ENCODE results near the gene LYPD3. TPM values are rescaled to one million over a fixed set of nuclear protein-coding genes. Genes with fewer than 3 reads are reported as not detected.

Gene LYPD3
- total RNA-seq, 1 experiment from 2014 or later, result 1.8 TPM

DNA sequence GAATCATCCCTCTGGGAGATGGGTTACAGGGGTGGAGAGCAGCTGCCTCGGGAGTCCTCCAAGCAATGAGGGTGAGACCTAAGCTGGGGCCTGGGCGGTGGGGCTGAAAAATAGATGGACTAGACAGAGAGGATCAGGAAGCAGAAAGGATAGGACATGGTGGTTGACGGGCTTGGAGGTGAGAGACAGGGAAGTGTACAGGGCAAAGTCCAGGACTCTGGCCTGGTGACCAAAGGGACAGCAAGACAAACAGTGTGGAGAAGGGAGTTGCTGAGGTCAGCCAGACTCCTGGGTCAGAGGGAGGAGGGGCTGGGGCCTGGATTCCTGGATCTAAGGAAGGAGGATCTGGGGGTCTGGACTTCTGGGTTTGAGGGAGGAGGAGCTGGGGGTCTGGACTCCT is 33.6 kb upstream of the LYPD3 start:
- Histone ChIP-seq H3K23ac (ENCODE audit: insufficient read length, low read depth, low read length) (no peak overlapping the region), H3T11ph (ENCODE audit: low read length) (no peak overlapping the region), H3K23me2 (ENCODE audit: insufficient read length, low read depth, low read length, poor library complexity, severe bottlenecking) (peaks cover 12% of the 10 kb centered on the region), H3K18ac (ENCODE audit: insufficient read length, low read depth, low read length) (no peak overlapping the region), H2BK15ac (ENCODE audit: low read depth, low read length) (no peak overlapping the region), H2AFZ (ENCODE audit: low read length) (no peak overlapping the region), H3K9me3 (ENCODE audit: control insufficient read depth, low read depth, low read length) (no peaks in the 10 kb centered on the region), H3K9ac (ENCODE audit: extremely low read depth, insufficient read length, low read length) (no peak overlapping the region), H2BK12ac (ENCODE audit: insufficient read length, low read depth, low read length) (no peak overlapping the region), H4K20me1 (ENCODE audit: control insufficient read depth, insufficient read depth, insufficient read length) (no peaks in the 10 kb centered on the region), H2BK120ac (ENCODE audit: low read depth, low read length, poor library complexity, severe bottlenecking) (no peak overlapping the region), H2BK20ac (ENCODE audit: low read depth, low read length, poor library complexity, severe bottlenecking) (no peak overlapping the region), H3K4me1 (ENCODE audit: insufficient read depth, low read length) (no peaks in the 10 kb centered on the region), H3K4me2 (ENCODE audit: insufficient read depth, insufficient read length, low read length) (no peak overlapping the region), H4K91ac (ENCODE audit: insufficient read length, low read depth, low read length) (no peak overlapping the region), H3K4ac (ENCODE audit: low read depth, low read length) (no peak overlapping the region), H2BK5ac (ENCODE audit: insufficient read length, low read length) (no peak overlapping the region), H2AK5ac (ENCODE audit: insufficient read length, low read length) (no peak overlapping the region), H4K8ac (replicated peaks; ENCODE audit: insufficient read length, low read depth, low read length) (no peak overlapping the region), H3K79me2 (ENCODE audit: insufficient read depth, low read length) (no peaks in the 10 kb centered on the region), H3K14ac (ENCODE audit: insufficient read depth, low read length) (no peak overlapping the region), H4K5ac (ENCODE audit: insufficient read length, low read depth, low read length) (no peak overlapping the region), H3K56ac (ENCODE audit: insufficient read length, low read depth, low read length) (no peak overlapping the region), H3K27me3 (ENCODE audit: insufficient read depth, low read length) (peaks cover 4% of the 10 kb centered on the region; the same call in 1 of the 2 replicates), H3K79me1 (ENCODE audit: insufficient read depth, low read depth, low read length, poor library complexity, severe bottlenecking) (no peaks in the 10 kb centered on the region), H3K27ac (ENCODE audit: insufficient read length, low read depth, low read length) (no peak overlapping the region)
- Mint-ChIP-seq H3K27me3 (ENCODE audit: low read depth) (peaks cover 12% of the 10 kb centered on the region), H3K36me3 (ENCODE audit: insufficient read depth in 1 of 3, low read depth in 3 of 3) (peaks cover 2 to 11% (median 10%) of the 10 kb centered on the region in 3 experiments; a peak in 6 of 7 replicates), H3K27ac (peak overlapping the region in 1 of 3 experiments; percentile 60; a peak in 3 of 7 replicates), H3K9me3 (no peaks in the 10 kb centered on the region), H3K4me3 (no peak overlapping the region), H3K4me1 (peaks cover 10 to 27% of the 10 kb centered on the region in 2 experiments; a peak in 3 of 4 replicates)
- no CpG with 5 or more reads among the region's 3 CpGs for WGBS (ENCODE audit: extremely low coverage, insufficient read length, low lambda C conversion rate)
- TF ChIP-seq, protein P1, sequence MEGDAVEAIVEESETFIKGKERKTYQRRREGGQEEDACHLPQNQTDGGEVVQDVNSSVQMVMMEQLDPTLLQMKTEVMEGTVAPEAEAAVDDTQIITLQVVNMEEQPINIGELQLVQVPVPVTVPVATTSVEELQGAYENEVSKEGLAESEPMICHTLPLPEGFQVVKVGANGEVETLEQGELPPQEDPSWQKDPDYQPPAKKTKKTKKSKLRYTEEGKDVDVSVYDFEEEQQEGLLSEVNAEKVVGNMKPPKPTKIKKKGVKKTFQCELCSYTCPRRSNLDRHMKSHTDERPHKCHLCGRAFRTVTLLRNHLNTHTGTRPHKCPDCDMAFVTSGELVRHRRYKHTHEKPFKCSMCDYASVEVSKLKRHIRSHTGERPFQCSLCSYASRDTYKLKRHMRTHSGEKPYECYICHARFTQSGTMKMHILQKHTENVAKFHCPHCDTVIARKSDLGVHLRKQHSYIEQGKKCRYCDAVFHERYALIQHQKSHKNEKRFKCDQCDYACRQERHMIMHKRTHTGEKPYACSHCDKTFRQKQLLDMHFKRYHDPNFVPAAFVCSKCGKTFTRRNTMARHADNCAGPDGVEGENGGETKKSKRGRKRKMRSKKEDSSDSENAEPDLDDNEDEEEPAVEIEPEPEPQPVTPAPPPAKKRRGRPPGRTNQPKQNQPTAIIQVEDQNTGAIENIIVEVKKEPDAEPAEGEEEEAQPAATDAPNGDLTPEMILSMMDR (conservative IDR thresholded peaks at IDR 0.05), result no peak
- no peak for DNase-seq

Measured in H9 (cell line).